ENCODE data around the gene PRDM13. TPM values are rescaled to one million over a fixed set of nuclear protein-coding genes. Genes with fewer than 3 reads are reported as not detected.

PRDM13 gene
- total and polyA plus RNA-seq, 9 of the 15 experiments (the other 6 are each of a cell fraction or from before 2014, with no cell fraction given), result not detected

- TF ChIP-seq TAF7 (tag; IDR thresholded peaks at IDR 0.05) (no peak), EGR1 (conservative IDR thresholded peaks at IDR 0.05) (peak; percentile 25; the same call in 1 of the 2 replicates), ZNF75A (CRISPR knock-in tag; IDR thresholded peaks at IDR 0.05) (no peak), RNF2 (IDR thresholded peaks at IDR 0.05) (no peak), SIN3A (IDR thresholded peaks at IDR 0.05; ENCODE audit: borderline replicate concordance in 2 of 2, control insufficient read depth in 1 of 2, low read depth in 2 of 2, low read length in 2 of 2) (no peak), RBBP5 (IDR thresholded peaks at IDR 0.05; ENCODE audit: borderline replicate concordance, insufficient read depth, low read length, poor library complexity, severe bottlenecking) (no peak), ZNF699 (CRISPR knock-in tag; IDR thresholded peaks at IDR 0.05; ENCODE audit: insufficient replicate concordance) (no peak), ZNF408 (CRISPR knock-in tag; IDR thresholded peaks at IDR 0.05; ENCODE audit: low read depth) (no peak), ZNF76 (CRISPR knock-in tag; IDR thresholded peaks at IDR 0.05; ENCODE audit: borderline replicate concordance) (no peak), NCOA1 (IDR thresholded peaks at IDR 0.05; ENCODE audit: low read depth) (no peak), U2AF1 (optimal IDR thresholded peaks at IDR 0.05; ENCODE audit: low read depth, low read length) (no peak), E4F1 (CRISPR knock-in tag; IDR thresholded peaks at IDR 0.05; ENCODE audit: borderline replicate concordance) (no peak), ZNF324 (CRISPR knock-in tag; IDR thresholded peaks at IDR 0.05) (no peak), POLR3A (IDR thresholded peaks at IDR 0.05; ENCODE audit: borderline replicate concordance, extremely low read depth, insufficient read depth, insufficient read length) (no peak), ZNF766 (CRISPR knock-in tag; conservative IDR thresholded peaks at IDR 0.05) (no peak), ZNF124 (CRISPR knock-in tag; IDR thresholded peaks at IDR 0.05) (no peak), ZNF140 (CRISPR knock-in tag; IDR thresholded peaks at IDR 0.05) (no peak), CBX2 (IDR thresholded peaks at IDR 0.05; ENCODE audit: insufficient read depth, low read length, poor library complexity, severe bottlenecking) (no peak), MXI1 (IDR thresholded peaks at IDR 0.05; ENCODE audit: low read depth, low read length) (no peak), MAFK (IDR thresholded peaks at IDR 0.05; ENCODE audit: low read length) (peak; percentile 83)
- TF ChIP-seq, protein P1, sequence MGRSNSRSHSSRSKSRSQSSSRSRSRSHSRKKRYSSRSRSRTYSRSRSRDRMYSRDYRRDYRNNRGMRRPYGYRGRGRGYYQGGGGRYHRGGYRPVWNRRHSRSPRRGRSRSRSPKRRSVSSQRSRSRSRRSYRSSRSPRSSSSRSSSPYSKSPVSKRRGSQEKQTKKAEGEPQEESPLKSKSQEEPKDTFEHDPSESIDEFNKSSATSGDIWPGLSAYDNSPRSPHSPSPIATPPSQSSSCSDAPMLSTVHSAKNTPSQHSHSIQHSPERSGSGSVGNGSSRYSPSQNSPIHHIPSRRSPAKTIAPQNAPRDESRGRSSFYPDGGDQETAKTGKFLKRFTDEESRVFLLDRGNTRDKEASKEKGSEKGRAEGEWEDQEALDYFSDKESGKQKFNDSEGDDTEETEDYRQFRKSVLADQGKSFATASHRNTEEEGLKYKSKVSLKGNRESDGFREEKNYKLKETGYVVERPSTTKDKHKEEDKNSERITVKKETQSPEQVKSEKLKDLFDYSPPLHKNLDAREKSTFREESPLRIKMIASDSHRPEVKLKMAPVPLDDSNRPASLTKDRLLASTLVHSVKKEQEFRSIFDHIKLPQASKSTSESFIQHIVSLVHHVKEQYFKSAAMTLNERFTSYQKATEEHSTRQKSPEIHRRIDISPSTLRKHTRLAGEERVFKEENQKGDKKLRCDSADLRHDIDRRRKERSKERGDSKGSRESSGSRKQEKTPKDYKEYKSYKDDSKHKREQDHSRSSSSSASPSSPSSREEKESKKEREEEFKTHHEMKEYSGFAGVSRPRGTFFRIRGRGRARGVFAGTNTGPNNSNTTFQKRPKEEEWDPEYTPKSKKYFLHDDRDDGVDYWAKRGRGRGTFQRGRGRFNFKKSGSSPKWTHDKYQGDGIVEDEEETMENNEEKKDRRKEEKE (IDR thresholded peaks at IDR 0.05; ENCODE audit: borderline replicate concordance in 1 of 2, control insufficient read depth in 1 of 2, low read depth in 2 of 2, low read length in 1 of 2), result no peak
Observed at GRCh38 chr6:99611148-99611547, 4.5 kb downstream of the PRDM13 start (continued).

Data from K562 (cell line).